Hematopoietic multipotent progenitor cell treated with erythropoietin and hydrocortisone succinate and interleukin-3 and kit ligand, for 8 days (in vitro differentiated cells): ENCODE data around the gene BHLHA15.
A peak's percentile ranks its signal among the peaks of the same experiment; 100 is the strongest.

Experiments
- DNase-seq: peaks from one replicate; pipeline ENCODE4 v3.0.0-alpha.2; 2015

Gene BHLHA15

DNA sequence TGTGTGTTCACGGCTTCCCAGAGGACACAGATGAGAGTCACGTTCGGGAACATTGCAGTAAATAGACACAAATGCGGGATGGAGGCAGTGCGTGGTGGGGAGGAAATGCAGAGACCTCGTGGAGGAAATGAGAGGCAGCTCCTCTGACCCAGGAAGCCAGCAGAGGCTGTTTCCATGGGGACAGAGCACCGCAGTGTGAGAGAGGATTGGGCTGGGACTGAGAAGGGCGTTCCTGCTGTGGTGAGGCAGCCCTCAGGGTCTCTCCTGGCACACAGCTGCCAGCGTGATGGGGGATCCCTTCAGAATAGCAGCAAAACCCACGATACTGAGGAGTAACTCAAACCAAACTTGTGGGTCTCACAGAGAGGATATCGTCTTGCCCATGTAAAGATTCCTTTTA lies 21.7 kb upstream of the BHLHA15 start:
- no peak for DNase-seq

DNA sequence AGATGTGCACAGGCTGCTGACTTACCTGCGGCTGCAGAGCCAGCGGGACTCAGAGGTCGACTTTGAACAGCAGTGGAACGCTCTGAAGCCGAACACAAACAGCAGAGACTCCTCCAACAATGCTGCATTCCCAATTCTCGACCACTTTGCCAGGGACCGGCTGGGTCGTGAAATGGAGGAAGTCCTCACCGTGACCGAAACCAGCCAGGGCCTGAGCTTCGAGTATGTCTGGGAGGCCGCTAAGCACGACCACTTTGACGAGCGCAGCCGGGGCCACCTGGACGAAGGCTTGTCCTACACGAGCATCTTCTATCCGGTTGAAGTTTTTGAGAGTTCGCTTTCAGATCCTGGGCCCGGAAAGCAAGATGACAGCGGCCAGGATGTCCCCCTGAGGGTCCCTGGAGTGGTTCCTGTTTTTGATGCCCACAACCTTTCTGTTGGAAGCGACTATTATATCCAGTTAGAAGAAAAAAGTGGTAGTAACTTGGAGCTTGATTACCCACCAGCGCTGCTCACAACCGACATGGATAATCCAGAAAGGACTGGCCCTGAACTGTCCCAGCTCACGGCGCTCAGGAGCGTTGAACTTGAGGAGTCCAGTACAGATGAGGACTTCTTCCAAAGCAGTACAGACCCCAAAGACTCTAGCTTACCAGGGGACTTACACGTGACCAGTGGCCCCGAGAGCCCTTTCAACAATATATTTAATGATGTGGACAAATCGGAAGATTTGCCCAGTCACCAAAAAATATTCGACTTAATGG lies 19.4 kb upstream of the BHLHA15 start:
- no peak for DNase-seq

DNA sequence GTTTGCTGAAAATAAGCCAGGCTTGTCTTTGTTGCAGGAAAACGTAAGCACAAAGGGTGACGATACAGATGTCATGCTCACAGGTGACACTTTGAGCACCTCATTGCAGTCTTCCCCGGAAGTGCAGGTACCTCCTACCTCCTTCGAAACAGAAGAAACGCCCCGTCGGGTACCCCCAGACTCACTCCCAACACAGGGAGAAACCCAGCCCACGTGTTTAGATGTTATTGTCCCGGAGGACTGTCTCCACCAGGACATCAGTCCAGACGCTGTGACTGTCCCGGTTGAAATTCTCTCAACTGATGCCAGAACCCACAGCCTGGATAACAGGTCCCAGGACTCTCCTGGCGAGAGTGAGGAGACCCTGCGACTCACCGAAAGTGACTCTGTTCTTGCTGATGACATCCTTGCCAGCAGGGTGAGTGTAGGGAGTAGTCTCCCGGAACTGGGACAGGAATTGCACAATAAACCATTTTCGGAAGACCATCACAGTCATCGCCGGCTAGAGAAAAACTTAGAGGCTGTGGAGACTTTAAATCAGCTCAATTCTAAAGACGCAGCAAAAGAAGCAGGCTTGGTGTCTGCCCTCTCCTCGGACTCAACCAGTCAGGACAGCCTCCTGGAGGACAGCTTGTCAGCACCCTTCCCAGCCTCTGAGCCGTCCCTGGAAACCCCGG lies 18.3 kb upstream of the BHLHA15 start:
- no peak for DNase-seq

DNA sequence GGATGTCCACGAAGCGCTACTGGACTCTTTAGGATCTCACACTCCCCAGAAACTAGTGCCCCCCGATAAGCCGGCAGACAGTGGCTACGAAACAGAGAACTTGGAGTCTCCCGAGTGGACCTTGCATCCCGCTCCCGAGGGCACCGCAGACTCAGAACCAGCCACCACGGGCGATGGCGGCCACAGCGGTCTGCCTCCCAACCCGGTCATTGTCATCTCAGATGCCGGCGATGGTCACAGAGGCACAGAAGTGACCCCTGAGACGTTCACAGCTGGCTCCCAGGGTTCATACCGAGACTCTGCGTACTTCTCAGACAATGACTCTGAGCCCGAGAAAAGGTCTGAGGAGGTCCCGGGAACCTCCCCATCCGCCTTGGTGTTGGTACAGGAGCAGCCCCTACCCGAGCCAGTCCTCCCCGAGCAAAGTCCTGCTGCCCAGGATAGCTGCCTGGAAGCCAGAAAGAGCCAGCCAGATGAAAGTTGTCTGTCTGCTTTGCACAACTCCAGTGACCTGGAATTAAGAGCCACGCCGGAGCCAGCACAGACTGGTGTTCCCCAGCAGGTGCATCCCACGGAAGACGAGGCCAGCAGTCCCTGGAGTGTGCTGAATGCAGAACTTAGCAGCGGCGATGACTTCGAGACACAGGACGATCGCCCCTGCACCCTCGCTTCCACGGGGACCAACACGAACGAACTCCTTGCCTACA lies 17.6 kb upstream of the BHLHA15 start:
- no peak for DNase-seq

DNA sequence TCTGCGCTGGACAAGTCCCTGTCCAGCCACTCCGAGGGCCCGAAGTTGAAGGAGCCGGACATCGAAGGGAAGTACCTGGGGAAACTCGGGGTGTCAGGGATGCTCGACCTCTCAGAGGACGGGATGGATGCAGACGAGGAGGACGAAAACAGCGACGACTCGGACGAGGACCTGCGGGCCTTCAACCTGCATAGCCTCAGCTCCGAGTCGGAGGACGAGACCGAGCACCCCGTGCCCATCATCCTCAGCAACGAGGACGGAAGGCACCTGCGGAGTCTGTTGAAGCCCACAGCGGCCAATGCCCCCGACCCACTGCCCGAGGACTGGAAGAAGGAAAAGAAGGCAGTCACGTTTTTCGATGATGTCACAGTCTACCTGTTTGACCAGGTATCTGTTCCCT lies 17.1 kb upstream of the BHLHA15 start:
- DNase-seq = no peak

DNA sequence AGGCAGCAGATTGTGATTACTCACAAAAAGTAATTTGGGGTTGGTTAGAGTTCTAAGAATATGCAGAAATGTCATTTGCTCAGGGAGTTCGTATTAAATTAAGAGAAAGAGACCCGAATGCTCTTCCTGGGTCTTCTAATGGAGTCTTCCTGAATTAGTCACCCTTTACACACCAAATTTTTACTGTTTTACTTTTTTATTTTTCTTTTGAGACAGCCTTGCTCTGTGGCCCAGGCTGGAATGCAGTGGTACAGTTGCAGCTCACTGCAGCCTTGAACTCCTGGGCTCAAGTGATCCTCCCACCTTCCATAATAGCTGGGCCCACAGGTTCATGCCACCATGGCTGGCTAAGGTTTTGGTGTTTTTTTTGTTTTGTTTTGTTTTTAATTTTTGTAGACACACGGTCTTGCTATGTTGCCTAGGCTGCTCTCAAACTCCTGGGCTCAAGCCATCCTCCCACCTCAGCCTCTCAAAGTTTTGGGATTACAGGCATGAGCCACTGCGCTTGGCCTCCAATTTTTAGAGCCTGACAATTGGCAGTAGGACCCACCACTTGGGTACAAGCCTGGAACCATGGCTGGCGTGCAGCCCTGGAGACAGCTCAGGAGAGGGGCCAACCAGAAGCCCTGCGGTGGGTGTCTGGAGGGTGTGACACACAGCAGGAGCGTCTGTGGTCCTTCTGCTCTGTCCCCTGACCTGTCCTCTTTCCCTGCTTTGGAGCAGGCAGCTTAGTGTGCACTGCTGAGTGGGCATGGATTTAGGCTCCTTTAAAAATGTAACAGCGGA lies 16.4 kb upstream of the BHLHA15 start:
- no peak for DNase-seq

DNA sequence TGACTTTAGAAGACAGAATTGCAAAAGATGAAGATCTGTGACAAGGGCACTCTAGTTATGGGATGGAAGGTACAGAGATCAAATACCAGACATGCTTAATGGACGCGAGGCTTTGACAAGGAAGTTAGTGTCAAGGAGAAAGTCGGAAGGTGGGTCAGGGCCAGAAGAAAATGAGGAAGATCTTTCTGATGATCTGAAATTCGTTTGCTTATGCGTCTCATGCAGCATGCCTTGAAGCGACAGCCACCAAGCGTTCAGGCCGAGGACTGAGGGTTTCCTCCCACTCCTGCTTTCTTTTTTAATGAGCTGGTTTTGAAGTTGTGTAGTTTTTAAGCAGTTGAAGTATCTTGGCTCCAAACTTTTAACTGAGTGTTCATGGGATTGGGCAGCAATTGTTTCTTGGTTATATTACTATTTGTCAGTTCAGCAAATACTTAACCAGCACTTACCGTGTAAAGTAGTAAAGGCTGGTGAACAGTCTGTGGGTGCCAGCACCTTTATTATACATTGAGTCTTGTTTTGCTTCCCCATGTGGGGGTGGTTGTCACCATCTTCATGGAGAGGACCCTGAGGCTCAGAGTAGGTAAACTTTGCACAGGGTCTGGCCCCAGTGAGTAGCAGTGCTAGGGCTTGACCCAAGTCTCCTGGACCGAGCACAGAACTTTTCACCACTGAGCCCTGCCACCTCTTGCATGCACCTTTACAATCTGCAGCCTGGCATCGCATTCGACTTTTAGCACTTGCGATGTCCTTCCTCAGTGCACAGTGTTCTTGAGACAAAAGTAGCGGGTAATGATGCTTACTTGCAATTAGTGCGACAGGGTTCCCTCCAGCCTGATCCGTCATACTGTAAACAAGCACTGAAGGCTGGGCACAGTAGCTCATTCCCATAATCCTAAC lies 14.3 kb upstream of the BHLHA15 start:
- DNase-seq = no peak

DNA sequence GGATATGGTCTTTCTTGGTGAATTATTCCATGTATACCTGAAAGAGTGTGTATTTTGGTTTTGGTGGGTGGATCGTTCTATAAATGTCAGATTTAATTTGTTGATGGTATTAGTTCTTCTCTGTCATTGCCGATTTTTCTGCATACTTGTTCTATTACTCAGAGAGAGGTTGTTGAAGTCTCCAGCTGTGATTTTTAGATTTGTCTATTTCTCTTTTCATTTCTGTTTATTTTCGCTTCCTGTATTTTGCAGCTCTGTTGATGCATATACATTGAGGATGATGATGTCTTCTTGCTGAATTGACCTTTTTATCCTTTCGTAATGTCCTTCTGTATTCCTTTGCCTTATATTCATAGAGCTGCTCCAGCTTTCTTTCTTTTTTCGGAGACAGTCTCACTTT lies 12.1 kb upstream of the BHLHA15 start:
- DNase-seq = no peak

DNA sequence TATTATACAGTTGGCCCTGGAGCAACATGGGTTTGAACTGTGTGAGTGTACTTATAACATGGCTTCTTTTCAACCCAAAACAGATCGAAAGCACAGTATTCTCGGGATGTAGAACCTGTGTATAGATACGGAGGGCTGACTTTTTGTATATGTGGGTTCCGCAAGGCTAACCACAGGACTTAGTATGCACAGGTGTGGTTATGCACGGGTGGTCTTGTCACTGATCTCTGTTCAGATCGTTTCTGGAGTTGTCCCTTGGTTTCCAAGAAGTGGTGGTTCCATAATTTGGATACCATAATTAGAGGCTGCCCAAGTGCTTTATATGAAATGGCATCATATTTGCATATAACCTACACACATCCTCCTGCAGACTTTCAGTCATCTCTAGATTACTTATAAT lies 10.9 kb upstream of the BHLHA15 start:
- no peak for DNase-seq

DNA sequence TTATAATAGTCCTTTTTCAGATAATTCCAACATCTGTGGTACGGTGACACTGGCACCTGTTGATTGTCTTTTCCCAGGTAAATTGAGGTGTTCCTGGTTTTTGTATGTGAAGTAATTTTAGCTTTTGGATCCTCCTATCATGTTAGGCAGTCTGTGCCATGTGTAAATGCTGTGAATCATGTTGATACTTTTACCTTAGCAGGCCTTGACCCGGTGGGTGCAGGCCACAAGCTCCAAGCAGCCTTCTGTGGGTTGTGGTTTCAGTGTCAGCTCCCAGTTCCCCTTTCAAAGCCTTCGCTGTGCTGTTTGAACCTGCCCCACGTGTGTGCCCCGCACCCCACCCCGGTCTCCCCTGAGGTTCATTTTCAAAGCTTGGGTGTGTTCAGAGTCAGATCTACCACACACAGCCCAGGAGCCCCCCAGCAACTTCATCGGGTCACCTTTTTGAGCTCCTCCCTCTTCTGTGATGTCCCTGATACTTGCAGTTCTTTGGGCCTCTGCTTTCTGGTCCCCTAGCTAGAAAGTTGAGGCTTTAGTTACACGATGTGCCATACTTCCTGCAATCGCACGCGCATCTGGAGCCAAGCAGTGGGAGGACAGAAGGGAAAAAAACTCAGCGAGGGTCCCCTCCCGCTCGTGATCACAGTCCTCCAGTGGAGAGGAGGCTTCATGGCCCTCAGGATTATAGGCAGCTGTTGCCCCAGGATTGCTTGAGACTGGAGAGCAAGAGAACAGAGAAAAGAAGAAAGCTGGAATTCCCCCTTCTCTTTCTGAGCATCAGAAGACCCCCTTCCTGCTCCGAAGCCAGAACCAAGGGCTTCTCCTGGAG lies 8.7 kb upstream of the BHLHA15 start:
- DNase-seq = peak; percentile 43

DNA sequence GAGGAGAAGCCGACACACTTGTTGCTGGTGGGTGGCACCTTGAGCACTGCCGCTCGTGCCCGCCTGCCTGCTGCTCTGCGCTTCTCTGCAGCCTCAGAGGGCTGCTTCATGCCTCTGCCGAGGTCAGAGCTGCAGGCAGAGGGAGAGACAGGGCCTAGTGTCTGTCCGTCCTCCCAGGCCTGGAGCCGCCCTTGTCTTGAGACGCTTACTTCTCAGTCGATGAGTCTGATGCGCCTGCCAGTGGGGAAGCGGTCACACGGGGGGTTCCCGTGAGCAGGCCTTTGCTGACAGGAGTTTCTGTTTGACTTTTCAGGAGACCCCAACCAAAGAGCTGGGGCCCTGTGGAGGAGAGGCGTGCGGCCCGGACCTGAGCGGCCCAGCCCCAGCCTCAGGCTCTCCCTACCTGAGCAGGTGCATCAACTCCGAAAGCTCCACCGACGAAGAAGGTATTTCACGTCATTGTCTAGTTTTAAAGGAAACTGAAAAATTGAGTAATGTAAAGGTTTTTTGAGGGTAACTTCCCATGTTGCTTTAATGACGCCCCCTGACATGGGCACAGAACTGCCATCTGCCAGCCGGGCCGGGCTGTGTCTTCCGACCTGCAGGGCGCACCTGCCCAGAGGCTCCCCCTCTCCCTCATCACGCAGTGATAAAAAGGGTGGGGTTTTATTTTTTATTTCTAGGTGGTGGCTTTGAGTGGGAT lies 7.8 kb upstream of the BHLHA15 start:
- DNase-seq = no peak

DNA sequence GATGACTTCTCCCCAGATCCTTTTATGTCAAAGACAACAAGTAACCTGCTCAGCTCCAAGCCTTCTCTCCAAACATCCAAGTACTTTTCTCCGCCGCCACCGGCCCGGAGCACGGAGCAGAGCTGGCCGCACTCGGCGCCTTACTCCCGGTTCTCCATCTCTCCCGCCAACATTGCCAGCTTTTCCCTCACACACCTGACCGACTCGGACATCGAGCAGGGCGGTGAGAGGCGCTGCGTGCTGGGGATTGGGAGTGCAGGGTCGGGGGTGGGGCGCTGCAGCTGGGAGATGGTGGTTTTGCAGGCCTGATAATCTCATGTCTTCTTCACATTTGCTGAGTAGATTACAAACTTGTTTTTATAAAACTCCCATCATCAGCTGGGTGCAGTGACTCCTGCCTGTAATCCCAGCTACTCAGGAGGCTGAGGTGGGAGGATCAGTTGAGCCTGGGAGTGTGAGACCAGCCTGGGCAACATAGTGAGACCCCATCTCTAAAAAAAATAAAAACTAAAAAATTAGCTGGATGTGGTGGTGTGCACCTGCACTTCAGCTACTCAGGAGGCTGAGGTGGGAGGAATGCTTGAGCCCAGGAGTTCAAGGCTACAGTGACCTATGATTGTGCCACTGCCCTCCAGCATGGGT lies 7.2 kb upstream of the BHLHA15 start:
- no peak for DNase-seq

DNA sequence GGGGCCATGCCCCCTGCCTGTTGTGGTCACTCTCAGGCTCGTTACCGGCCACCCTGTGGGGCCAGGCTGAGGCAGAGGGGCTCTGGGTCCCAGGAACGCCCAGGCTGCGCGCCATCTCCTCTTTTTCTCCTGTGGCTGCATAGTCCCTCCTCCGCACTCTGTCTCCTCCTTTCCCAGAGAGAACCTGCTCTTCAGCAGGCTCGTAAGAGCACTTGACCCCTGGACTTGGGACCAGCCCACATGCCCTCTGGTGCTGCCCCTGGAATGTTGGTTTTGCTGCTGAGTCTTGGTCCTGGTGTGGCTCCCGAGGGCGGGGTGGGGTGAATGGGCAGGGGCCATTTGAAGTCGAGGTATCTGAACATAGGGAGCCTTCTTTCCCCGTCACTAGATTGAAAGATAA lies 6.6 kb upstream of the BHLHA15 start:
- no peak for DNase-seq

DNA sequence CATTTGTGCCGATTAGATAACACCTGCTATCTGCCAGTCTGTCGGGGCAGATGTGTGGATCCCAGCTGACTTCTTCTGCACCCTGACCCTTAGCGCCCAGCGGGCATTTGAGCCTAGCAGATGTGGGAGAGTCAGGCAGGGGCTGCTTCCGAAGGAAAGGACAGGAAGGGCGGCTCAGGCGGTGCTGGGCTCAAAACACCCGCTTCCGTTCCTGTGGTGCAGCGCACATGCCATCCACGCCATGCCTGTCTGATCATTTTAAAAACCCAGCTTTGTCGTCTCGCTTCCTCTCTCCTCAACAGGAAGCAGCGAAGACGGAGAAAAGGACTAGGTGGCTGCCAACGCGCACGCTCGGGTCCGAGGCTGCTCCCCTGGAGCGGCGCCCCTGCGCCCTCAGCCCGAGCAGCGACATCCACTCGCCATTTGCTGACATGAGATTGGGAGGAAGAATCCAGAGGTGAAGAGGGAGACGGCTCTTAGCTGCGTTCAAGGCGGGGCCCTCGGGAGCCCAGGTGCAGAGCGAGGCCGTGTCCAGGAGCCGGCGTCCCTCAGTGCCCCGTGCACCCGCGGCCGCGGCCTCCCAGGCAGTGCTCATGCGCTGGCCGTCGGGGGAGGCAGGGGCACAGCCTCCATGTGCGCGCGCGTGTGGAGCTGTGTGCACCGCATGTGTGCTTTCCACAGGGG lies 5.9 kb upstream of the BHLHA15 start:
- DNase-seq = no peak

DNA sequence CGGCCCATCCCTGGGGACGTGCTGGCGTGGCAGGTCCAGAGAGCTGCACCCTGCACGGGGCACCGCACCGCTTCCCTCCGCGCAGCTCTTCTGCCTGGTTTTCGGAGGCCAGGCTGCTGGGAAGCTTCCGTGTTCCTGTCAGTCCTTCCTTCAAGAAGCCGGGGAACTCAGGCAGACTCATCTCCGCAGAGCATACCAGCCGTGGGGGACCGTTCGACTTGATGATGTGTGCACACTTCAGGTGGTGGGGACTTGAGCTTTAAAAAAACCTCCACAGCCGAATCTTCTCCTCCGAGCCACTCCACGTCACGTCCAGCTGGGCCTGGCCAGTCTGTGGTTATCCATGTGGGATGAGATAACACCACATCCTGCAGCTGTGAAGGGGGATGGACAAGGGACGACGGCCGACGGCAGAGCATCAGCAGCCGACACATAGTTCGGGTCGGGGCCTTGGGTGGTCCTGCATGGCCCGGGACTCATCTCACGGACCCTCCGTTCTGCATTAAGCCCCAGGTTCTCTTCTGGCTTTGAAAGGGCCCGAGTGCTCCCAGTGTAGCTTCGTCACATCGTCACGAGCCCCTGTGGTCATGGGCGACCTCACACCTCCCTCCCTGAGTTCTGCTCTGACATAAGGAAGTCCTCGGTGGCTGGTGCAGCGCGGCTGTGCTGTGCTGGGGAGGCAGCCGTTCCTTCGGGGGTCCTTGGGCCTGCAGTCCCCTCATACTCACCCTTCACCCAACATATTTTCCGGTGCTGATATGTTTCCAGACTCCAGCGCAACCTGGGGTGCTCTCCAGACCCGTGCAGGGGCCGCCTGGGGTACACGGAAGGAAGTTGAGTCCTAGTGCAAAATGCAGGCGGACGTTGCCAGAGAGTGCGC lies 4.5 kb upstream of the BHLHA15 start:
- DNase-seq = no peak

DNA sequence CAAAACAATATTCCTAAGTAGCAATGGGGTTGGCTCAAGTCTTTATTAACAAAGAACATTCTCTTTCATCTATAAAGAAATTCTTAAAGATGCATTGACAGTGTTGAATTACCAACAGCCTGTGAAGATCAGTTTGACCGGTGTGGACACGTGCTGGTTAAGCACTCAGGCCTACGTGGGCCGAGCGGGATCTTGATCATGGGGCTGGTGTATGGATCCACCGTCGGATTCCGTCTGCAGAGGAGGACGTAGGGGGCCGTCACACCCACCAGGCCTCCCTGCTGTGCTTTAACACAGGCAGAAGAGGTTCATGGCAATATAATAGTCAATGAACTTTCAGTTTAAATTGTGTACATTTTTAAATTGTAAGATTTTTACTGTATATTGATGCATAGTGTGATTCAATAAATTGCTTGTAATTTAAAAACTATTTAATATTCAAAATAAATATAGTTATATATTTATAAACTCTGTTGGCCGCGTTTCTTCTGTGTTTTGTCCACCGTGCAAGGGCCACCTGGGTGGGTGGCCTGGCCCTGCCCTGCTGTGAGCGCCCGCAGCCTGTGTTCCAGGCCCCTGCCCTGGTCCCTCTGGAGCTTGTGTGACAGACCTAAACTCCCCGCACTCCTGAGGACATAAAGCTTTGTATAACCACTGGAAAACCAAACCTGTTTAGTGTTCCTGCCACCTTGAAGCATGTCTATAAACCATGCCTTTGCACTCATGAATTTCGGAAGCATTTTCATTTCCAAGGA lies 1.9 kb upstream of the BHLHA15 start:
- no peak for DNase-seq

DNA sequence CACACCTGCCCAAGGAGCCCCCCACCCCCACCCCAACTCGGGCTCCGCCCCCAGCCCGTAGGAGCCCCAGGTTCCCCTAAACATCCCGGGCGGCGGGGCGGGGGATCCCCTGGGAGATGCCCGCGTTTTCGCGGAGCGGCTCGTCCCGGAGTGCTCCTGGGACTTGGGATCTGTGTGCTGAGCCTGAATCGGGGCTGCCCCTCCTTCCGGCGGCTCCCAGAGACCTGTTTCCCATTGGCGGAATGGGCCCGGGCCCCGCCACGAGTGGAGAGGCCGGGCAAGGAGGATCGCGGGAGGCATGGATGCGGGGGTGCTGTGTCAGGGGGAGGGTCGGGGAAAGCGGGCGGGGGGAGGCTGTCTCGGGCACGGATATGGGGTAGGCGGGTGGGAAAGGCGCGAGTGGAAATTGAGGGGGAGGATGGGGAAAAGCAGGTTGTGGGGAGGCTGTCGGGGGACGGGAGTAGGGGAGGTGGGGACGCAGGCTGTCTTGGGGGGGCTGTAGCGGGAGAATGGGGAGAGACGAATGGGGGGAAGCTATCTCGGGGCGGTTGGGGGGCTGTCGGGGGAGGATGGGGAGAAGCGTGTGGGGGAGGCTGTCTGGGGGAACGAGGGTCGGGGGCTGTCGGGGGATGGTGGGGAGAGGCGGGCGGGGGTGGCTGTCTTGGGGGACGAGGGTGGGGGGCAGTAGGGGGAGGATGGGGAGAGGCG lies 572 bp upstream of the BHLHA15 start:
- DNase-seq = no peak
